HUES6 (cell line): Measurements from ENCODE around the gene SMG6.

ENCODE experiments used
- H3K27ac ChIP-seq: 2 replicates; pipeline ENCODE4 v1.7.0; 2013; ENCODE audit warnings: low read depth, mild to moderate bottlenecking, low read length, inconsistent platforms
- H3K27me3 ChIP-seq: 2 replicates; pipeline ENCODE4 v1.6.1; 2013; ENCODE audit warnings: low read length; ENCODE audit not compliant: control insufficient read depth, insufficient read depth
- H3K36me3 ChIP-seq: 2 replicates; pipeline ENCODE4 v1.6.1; 2013; ENCODE audit warnings: low read length; ENCODE audit not compliant: control insufficient read depth, insufficient read depth
- H3K4me1 ChIP-seq: 2 replicates; pipeline ENCODE4 v1.6.1; 2013; ENCODE audit warnings: low read length; ENCODE audit not compliant: control insufficient read depth, insufficient read depth
- H3K4me3 ChIP-seq: 2 replicates; pipeline ENCODE4 v1.5.1; 2013; ENCODE audit warnings: low read depth, low read length
- H3K9ac ChIP-seq: one replicate; pipeline ENCODE4 v1.6.1; 2013; ENCODE audit warnings: mild to moderate bottlenecking, low read length
- H3K9me3 ChIP-seq: 2 replicates; pipeline ENCODE4 v1.6.1; 2013; ENCODE audit warnings: low read depth, low read length; ENCODE audit not compliant: control insufficient read depth, insufficient read depth

The SMG6 gene

DNA sequence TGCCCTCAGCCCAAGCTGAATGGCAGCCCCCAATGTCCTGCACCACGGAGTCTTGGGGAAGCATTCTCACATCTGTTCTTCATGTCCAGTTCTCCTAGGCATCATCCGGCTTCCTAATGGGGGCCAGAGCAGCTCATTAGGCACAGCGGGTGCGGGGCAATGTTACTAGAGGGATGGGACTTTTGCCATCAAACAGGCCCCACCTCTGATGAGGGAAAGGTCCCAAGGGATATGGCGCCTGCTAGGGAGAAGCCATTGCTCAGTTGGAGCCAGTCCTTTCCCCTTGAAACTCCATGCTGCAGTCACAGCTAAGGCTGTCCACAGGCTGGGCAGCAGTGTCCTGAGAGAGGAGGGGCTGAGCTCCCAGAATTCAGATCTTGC lies 275.4 kb downstream of the SMG6 start:
- Histone ChIP-seq H3K27me3 (peaks cover 66% of the 10 kb centered on the region), H3K9me3 (no peaks in the 10 kb centered on the region), H3K4me1 (peaks cover 9% of the 10 kb centered on the region; the same call in 1 of the 2 replicates), H3K4me3 (no peak overlapping the region), H3K27ac (no peak overlapping the region), H3K36me3 (no peaks in the 10 kb centered on the region), H3K9ac (no peak overlapping the region)

DNA sequence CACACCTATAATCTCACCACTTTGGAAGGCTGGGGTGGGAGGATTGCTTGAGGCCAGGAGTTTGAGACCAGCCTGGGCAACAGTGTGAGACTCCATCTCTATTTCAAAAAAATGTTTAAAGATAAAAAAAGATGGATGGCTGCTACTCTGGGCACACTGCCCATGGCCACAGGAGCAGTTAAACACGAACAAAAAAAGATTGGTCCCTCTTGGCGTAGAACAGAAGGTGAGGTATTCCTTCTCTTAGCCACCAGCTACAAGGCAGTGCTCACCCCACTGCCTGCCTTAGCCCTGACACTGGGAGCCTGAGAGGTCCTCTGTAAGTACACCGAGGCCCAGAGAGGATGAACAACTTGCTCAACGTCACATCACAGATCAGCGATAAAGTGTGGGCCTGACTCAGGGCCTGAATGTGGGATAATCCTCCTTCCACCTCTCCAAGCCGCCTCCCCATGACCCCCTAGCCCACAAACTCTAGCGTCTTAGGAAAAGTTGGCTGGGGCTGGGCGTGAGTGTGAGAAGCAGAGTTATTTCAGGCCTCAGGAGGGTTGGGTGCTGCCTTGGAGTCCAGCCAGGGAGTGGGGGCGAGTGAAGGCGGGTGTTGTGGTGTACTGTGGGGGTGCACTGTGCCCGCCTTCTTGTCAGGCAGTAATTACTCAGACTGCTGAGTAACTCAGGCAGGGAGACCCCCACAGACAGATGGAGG lies 275.9 kb downstream of the SMG6 start:
- peaks cover 71% of the 10 kb centered on the region for H3K27me3 ChIP-seq
- H3K9ac ChIP-seq: no peak overlapping the region
- peaks cover 11% of the 10 kb centered on the region; the same call in 1 of the 2 replicates for H3K4me1 ChIP-seq

DNA sequence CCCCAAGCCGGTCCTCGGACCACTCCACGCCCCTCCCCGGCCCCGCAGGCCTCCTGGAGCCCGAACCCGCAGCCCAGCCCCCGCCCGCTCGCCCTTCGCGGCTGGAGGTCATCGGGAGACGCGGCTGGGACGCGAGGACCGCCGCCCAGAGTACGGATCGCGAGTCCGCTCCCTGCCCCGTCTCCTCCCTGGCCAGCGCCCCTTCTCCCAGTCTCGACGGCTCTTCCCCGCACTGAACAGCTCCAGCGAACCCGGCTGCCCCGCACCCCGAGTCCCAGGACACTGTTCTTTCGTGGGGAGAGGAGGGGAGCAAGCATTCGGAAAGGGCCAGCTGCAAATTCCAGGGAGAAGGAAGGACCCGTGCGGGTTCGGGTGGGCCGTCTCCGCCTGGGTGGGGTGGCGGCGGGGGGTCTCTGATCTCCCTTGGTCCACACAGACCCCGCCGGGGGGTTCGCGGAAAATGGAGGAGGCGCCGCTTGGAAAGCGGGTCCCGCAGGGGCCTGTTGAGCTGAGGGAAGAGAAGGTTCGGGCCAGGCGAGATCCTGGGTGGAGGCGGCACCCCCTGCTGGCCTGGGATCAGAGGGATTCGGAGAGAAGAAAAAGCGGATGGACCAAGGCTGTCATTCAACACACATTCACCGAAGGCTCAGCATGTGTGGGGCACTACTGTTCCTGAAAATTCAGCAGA lies 277.8 kb downstream of the SMG6 start:
- peak overlapping the region; percentile 58 for H3K4me3 ChIP-seq
- no peak overlapping the region for H3K27ac ChIP-seq
- H3K36me3 ChIP-seq: no peaks in the 10 kb centered on the region
- H3K4me1 ChIP-seq: peaks cover 9% of the 10 kb centered on the region; the same call in 1 of the 2 replicates
- no peaks in the 10 kb centered on the region for H3K9me3 ChIP-seq
- H3K27me3 ChIP-seq: peaks cover 88% of the 10 kb centered on the region
- H3K9ac ChIP-seq: no peak overlapping the region

More for the DNA sequence above, 275.9 kb downstream of the SMG6 start:
- no peak overlapping the region for H3K27ac ChIP-seq
- H3K4me3 ChIP-seq: no peak overlapping the region
- no peaks in the 10 kb centered on the region for H3K36me3 ChIP-seq
- no peaks in the 10 kb centered on the region for H3K9me3 ChIP-seq

DNA sequence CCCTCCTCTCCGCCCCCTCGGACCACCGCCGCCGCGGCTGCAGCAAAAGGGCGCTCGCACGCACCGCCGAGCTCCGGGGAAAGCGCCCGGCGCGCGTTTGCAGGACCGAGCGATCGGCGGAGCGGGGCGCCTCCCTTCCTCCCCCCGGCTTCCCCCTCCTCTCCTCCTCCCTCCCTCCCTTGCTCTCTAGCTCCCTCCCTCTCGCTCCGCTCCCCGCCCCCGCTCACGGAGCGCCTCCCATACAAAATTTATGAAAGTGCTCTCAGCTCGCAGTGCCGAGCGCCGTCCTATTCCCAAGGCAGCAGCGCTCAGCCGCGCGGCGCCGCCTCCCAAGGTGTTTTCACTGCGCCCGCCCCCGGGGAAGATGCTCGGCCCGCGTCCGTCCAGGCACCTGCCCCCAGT lies 278.4 kb downstream of the SMG6 start, which contains the start of gene RTN4RL1:
RTN4RL1 (minus strand) TSS at position 115 of the 402 bp plus-strand sequence. CDS start 469 bp downstream, outside the sequence.
- no peak within 1 kb of the TSS for H3K27ac ChIP-seq
- H3K9me3 ChIP-seq: no peaks in the 10 kb centered on the region
- peak within 1 kb of the TSS; percentile 58 for H3K4me3 ChIP-seq
- H3K36me3 ChIP-seq: no peaks in the 10 kb centered on the region
- peaks cover 94% of the 10 kb centered on the region for H3K27me3 ChIP-seq
- H3K4me1 ChIP-seq: peaks cover 8% of the 10 kb centered on the region; the same call in 1 of the 2 replicates
- H3K9ac ChIP-seq: no peak within 1 kb of the TSS

DNA sequence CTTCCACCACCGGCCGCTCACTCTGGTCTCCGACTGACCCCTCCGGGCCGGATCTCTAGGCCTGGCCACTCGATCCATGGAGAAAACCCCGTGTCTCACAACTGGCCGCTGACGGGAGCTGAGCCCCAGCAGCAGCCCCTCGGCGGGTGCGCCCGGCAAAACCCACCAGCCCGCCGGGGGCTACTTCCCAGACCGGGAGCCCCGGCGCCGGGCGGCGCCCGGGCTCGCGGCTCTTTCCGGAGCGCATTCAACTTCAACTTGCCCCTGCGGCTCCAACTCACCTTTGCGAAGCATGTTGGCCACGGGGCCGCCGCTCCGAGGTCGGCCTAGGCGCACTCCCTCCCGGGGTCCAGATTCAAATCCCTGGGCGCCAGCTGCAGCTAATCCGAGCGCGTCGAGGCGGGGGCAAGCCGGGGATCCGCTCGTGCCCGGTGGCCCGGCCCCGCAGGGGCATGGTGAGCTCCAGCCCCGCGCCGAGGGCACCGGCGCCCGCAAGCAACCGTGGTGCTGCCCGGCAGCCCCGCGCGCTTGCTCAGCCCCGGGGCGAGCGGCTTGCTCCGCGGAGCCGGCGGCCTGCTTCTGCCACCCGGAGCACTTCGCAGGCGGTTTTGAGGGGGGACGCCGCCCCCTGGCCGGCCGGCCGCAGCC lies 278.9 kb downstream of the SMG6 start:
- H3K9ac ChIP-seq: no peak overlapping the region
- H3K36me3 ChIP-seq: no peaks in the 10 kb centered on the region
- H3K4me1 ChIP-seq: peaks cover 8% of the 10 kb centered on the region; the same call in 1 of the 2 replicates
- H3K9me3 ChIP-seq: no peaks in the 10 kb centered on the region
- H3K27ac ChIP-seq: no peak overlapping the region
- peaks cover 98% of the 10 kb centered on the region for H3K27me3 ChIP-seq
- peak overlapping the region; percentile 58 for H3K4me3 ChIP-seq

DNA sequence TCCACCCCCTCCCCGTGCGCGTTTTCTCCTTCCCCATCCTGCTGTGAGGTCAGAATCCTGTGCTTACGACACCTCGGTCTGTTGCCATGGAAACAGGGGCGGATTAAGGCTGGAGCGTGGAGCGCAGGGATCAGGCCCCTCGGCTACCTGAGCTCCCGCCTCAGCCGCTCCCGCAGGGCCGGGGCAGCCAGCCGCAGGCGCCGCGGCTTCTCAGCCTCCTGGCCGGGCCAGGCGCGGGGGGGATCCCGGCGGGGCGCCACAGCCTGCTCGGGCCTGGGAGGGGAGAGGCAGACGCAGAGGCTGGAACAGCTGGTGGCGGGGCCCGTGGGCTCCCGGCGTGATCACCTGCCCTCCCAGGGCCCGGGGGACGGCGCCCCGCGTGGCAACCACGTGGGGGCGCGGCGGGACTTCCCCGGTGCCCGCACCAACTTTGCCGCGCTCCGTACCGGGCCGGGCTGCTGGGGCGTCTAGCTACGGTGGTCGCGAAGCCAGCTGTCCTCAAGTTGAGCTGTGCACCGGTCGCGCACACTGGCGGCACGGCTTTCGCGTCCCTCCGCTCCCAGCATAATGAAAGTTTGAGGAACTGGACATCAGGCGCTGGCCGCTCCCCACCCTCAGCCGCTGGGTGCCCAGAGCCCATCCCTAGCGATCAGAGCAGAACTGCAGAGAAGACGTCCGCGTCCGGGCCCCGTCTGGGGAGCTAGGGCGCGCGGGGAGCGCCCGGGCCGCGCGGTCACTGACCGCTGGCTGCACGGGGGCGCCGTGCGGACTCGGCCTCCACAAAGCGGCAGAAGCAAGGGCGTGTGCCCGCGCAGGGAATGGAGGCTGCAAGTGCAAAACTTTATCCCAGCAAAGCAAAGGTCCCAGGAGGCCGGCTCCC lies 279.7 kb downstream of the SMG6 start:
- peaks cover 8% of the 10 kb centered on the region; the same call in 1 of the 2 replicates for H3K4me1 ChIP-seq
- H3K27me3 ChIP-seq: peaks cover 98% of the 10 kb centered on the region
- no peak overlapping the region for H3K9ac ChIP-seq
- peak overlapping the region; percentile 58 for H3K4me3 ChIP-seq
- no peaks in the 10 kb centered on the region for H3K36me3 ChIP-seq
- no peak overlapping the region for H3K27ac ChIP-seq
- H3K9me3 ChIP-seq: no peaks in the 10 kb centered on the region

DNA sequence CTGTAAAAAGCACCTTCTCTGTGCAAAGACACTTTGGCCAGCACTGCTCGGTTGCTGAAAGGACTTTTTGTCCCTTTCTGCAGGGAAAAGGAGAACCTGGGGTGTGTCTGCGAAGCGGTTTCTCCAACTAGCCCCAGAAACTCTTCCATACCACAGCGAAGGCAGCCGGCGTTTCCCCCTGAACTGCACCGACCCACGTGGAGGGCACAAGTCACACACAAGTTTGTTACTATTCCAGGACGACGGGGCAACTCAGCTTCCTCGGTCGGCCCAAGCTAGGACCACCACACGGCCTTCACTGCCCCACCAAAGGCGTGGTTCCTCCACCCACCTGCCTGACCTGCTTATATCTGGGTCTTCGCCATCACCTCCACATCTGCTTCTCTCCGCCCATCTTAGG lies 280.3 kb downstream of the SMG6 start:
- peaks cover 98% of the 10 kb centered on the region for H3K27me3 ChIP-seq

DNA sequence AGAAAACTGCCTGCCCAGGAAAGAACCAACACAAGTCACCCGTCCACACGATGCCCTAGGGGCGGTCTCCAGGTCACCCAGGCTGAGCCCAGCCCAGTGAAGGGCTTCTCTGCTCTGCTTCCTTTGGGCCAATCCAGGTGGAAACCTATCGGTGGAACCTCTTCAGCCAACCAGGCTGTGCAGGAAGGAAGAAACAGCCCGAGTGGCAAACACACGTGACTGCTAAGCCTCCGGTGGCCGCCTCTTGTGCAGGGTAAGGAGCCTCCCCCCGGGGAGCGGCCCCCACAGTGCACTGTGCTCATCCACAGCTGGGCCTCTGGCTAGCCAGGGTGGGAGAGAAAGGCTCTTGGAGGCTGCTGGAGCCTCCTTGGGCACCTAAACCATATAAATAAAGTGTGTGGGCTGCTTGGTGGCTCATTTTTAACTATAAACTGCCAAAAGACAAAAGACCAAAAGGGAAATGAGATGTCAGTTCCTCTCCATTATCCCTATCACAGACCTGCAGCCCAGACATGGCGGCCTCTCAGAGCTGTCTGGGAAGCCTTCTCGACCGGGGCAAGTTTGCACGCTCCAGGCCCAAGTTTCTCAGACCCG lies 280.8 kb downstream of the SMG6 start:
- H3K27ac ChIP-seq: no peak overlapping the region
- H3K27me3 ChIP-seq: peaks cover 98% of the 10 kb centered on the region
- H3K36me3 ChIP-seq: no peaks in the 10 kb centered on the region
- no peak overlapping the region for H3K9ac ChIP-seq
- peaks cover 8% of the 10 kb centered on the region; the same call in 1 of the 2 replicates for H3K4me1 ChIP-seq
- H3K4me3 ChIP-seq: no peak overlapping the region
- no peaks in the 10 kb centered on the region for H3K9me3 ChIP-seq

More for the DNA sequence above, 280.3 kb downstream of the SMG6 start:
- H3K9ac ChIP-seq: no peak overlapping the region
- H3K9me3 ChIP-seq: no peaks in the 10 kb centered on the region
- peaks cover 8% of the 10 kb centered on the region; the same call in 1 of the 2 replicates for H3K4me1 ChIP-seq
- no peak overlapping the region for H3K27ac ChIP-seq
- no peak overlapping the region for H3K4me3 ChIP-seq
- no peaks in the 10 kb centered on the region for H3K36me3 ChIP-seq

DNA sequence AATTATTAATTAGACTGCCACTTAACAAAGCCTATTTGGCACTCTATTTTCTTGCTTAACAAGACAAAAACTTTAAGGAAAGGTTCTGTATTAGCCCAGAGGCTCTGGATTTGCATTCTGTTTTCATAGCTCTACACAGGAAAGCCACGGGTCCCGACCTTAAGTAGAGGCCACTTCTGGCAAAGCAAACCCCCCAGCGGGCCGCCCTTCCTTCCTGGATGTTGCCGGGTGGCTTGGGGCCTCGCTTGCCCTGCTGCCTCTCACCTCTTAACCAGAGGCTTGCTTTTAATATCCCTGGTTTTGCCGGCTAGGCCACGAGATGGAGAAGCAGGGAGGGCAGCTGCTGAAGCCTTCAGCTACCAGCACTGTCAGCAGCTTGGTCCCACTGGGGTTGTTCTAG lies 282.9 kb downstream of the SMG6 start:
- Histone ChIP-seq H3K36me3 (no peaks in the 10 kb centered on the region), H3K9me3 (no peaks in the 10 kb centered on the region), H3K4me1 (peaks cover 8% of the 10 kb centered on the region; the same call in 1 of the 2 replicates), H3K9ac (no peak overlapping the region), H3K27ac (no peak overlapping the region), H3K4me3 (no peak overlapping the region), H3K27me3 (peaks cover 88% of the 10 kb centered on the region)

DNA sequence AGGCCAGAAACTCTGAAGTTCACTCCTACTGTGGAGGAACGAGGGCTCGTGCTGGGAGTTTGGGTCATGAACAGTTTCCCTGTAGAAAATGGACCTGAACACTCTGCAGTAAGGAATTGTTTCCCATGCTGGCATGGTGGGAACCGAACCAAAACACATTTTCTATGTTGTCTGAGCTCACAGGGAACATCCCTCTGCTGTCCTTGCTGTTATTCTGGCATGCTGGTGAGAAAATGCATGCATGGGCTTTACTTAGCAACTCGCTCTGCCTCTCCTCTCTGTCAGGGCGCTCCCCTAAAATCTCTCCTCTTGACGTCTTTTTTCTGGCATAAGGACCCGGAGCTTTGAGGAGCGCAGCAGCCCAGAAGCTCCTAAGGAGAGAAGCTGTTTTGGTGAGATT lies 283.9 kb downstream of the SMG6 start:
- Histone ChIP-seq H3K9me3 (no peaks in the 10 kb centered on the region), H3K9ac (no peak overlapping the region), H3K27me3 (peaks cover 82% of the 10 kb centered on the region), H3K4me1 (peaks cover 8% of the 10 kb centered on the region; the same call in 1 of the 2 replicates), H3K4me3 (no peak overlapping the region), H3K27ac (no peak overlapping the region), H3K36me3 (no peaks in the 10 kb centered on the region)
